Breast epithelium (tissue), 3 donors: ENCODE measurements around the gene ATP10D.

Experiments
- CTCF ChIP-seq, 3 donors: fragments of 450-650 bp; IDR thresholded peaks; one replicate each; pipeline ENCODE4 v1.5.1; 2016 to 2017; ENCODE audit warnings: antibody characterized with exemption in 3 of 3, mild to moderate bottlenecking in 3 of 3, moderate library complexity in 3 of 3
- POLR2A ChIP-seq: fragments of 450-650 bp; IDR thresholded peaks from one replicate; pipeline ENCODE4 v1.6.1; 2016; ENCODE audit warnings: antibody characterized with exemption, mild to moderate bottlenecking, moderate library complexity
- POLR2AphosphoS5 ChIP-seq, 3 donors: sonication (generic); formaldehyde crosslinking; IDR thresholded peaks; one replicate each; pipeline ENCODE4 v1.6.1; 2017; ENCODE audit warnings: antibody characterized with exemption in 3 of 3

DNA sequence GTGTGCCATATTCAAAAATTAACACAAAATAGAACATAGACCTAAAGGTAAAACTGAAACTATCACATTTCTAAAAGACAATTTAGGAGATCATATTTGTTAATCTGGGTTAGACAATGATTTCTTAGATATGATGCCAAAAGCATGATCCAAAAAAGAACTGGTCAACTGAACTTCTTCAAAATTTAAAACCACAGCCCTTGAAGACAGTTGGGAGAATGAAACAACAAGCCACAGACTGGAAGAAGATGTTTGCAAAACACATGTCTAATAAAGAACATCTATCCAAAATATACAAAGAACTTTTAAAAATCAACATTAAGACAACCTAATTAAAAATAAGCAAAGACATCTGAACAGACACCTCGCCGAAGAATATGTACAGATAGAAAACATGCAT, 41.0 kb upstream of the ATP10D start:
- no peak for TF ChIP-seq CTCF (IDR thresholded peaks at IDR 0.05)
- TF ChIP-seq POLR2AphosphoS5 (IDR thresholded peaks at IDR 0.05) = no peak
- no peak for TF ChIP-seq POLR2A
